Stimulated activated CD4-positive, alpha-beta T cell treated with anti-CD3 and anti-CD28 coated beads, Interleukin-15, amount 100 ng/mL, for 1 hour (primary cell): Measurements from ENCODE around the gene SYNJ1.
"Not testable (repeated sequence)": the region's sequence is repeated elsewhere in the genome, so short reads cannot be mapped to it uniquely, and the experiment has no call there.

ENCODE experiments used
- DNase-seq, 2 donors: peaks; one replicate each; pipeline ENCODE4 v3.0.0-alpha.2; 2020; ENCODE audit warnings: low read depth in 1 of 2, low spot score in 1 of 2

The SYNJ1 gene

GRCh38 chr21:32626621-32627196 is 101.1 kb downstream of the SYNJ1 start:
- no peak for DNase-seq

GRCh38 chr21:32618218-32618617 is 109.6 kb downstream of the SYNJ1 start:
- not testable (repeated sequence) for DNase-seq

- DNase-seq, result no peak
Observed at GRCh38 chr21:32613436-32614043, 114.3 kb downstream of the SYNJ1 start.

- no peak for DNase-seq
Observed at GRCh38 chr21:32612999-32613337, 114.8 kb downstream of the SYNJ1 start.

GRCh38 chr21:32612075-32612998 is 115.5 kb downstream of the SYNJ1 start, which contains the start of gene CFAP298:
Gene CFAP298 (minus strand): TSS chr21:32612377. CDS start chr21:32612243, 134 bp downstream.
- DNase-seq, result peak; percentile 65 to 66

- peak in 1 of 2 donors; percentile 15 for DNase-seq
Observed at GRCh38 chr21:32611471-32611997, 116.3 kb downstream of the SYNJ1 start.

GRCh38 chr21:32610940-32611339 is 116.9 kb downstream of the SYNJ1 start:
- DNase-seq, result not testable (repeated sequence)

GRCh38 chr21:32608851-32609250 is 119.0 kb downstream of the SYNJ1 start:
- DNase-seq, result no peak

GRCh38 chr21:32605469-32605868 is 122.3 kb downstream of the SYNJ1 start:
- DNase-seq, result no peak

GRCh38 chr21:32604464-32604863 is 123.3 kb downstream of the SYNJ1 start:
- DNase-seq, result no peak

- DNase-seq, result no peak
Observed at GRCh38 chr21:32603131-32603530, 124.7 kb downstream of the SYNJ1 start.

- no peak for DNase-seq
Observed at GRCh38 chr21:32602099-32602498, 125.7 kb downstream of the SYNJ1 start.

GRCh38 chr21:32599526-32599925 is 128.3 kb downstream of the SYNJ1 start:
- no peak for DNase-seq

GRCh38 chr21:32599091-32599490 is 128.7 kb downstream of the SYNJ1 start:
- DNase-seq, result no peak

- no peak for DNase-seq
Observed at GRCh38 chr21:32597205-32597604, 130.6 kb downstream of the SYNJ1 start.

GRCh38 chr21:32595431-32595830 is 132.4 kb downstream of the SYNJ1 start:
- no peak for DNase-seq

GRCh38 chr21:32593690-32594089 is 134.1 kb downstream of the SYNJ1 start:
- no peak for DNase-seq

GRCh38 chr21:32592929-32593502 is 134.8 kb downstream of the SYNJ1 start:
- no peak for DNase-seq

- no peak for DNase-seq
Observed at GRCh38 chr21:32590130-32590529, 137.7 kb downstream of the SYNJ1 start.

- DNase-seq, result no peak
Observed at GRCh38 chr21:32587651-32588050, 140.2 kb downstream of the SYNJ1 start.

GRCh38 chr21:32587120-32587519 is 140.7 kb downstream of the SYNJ1 start:
- no peak for DNase-seq
